ENCODE results near the gene PCYT1B.
"Not testable (repeated sequence)": the region's sequence is repeated elsewhere in the genome, so short reads cannot be mapped to it uniquely, and the experiment has no call there.

PCYT1B gene

GRCh38 chrX:24643116-24643515, 4.0 kb downstream of the PCYT1B start:
- DNase-seq = no peak

- DNase-seq = no peak
These were observed 17.4 kb downstream of the PCYT1B start for GRCh38 chrX:24629701-24630100.

- no peak for DNase-seq
These were observed 27.5 kb downstream of the PCYT1B start for GRCh38 chrX:24619647-24620046.

GRCh38 chrX:24610516-24610915, 36.6 kb downstream of the PCYT1B start:
- DNase-seq = no peak

GRCh38 chrX:24607616-24608015, 39.5 kb downstream of the PCYT1B start:
- DNase-seq = no peak

GRCh38 chrX:24605941-24606340, 41.2 kb downstream of the PCYT1B start:
- not testable (repeated sequence) for DNase-seq

- DNase-seq = no peak
These were observed 44.0 kb downstream of the PCYT1B start for GRCh38 chrX:24603191-24603590.

GRCh38 chrX:24601858-24602257, 45.3 kb downstream of the PCYT1B start:
- no peak for DNase-seq

GRCh38 chrX:24594501-24594900, 52.6 kb downstream of the PCYT1B start:
- no peak for DNase-seq

GRCh38 chrX:24590111-24590510, 57.0 kb downstream of the PCYT1B start:
- DNase-seq = no peak

- DNase-seq = no peak
These were observed 70.1 kb downstream of the PCYT1B start for GRCh38 chrX:24577091-24577490.

GRCh38 chrX:24575496-24575895, 71.7 kb downstream of the PCYT1B start:
- DNase-seq = no peak

- no peak for DNase-seq
These were observed 72.4 kb downstream of the PCYT1B start for GRCh38 chrX:24574743-24575142.

- DNase-seq = no peak
These were observed 80.0 kb downstream of the PCYT1B start for GRCh38 chrX:24567169-24567568.

- no peak for DNase-seq
These were observed 80.9 kb downstream of the PCYT1B start for GRCh38 chrX:24566240-24566639.

GRCh38 chrX:24563291-24564010, 83.7 kb downstream of the PCYT1B start:
- DNase-seq = no peak

GRCh38 chrX:24561121-24561520, 86.0 kb downstream of the PCYT1B start:
- no peak for DNase-seq

GRCh38 chrX:24553011-24553410, 94.1 kb downstream of the PCYT1B start:
- DNase-seq = no peak

- DNase-seq = no peak
These were observed 97.0 kb downstream of the PCYT1B start for GRCh38 chrX:24550166-24550565.

- DNase-seq = no peak
These were observed 99.2 kb downstream of the PCYT1B start for GRCh38 chrX:24547961-24548360.

- DNase-seq = no peak
These were observed 104.4 kb downstream of the PCYT1B start for GRCh38 chrX:24542756-24543155.

- no peak for DNase-seq
These were observed 110.6 kb downstream of the PCYT1B start for GRCh38 chrX:24536551-24536950.

GRCh38 chrX:24528605-24529004, 118.5 kb downstream of the PCYT1B start:
- no peak for DNase-seq

GRCh38 chrX:24526616-24527015, 120.5 kb downstream of the PCYT1B start:
- DNase-seq = no peak

- no peak for DNase-seq
These were observed 121.7 kb downstream of the PCYT1B start for GRCh38 chrX:24525455-24525854.
